RPMI8226 (cell line): ENCODE measurements around the gene NME7.
"Not testable (repeated sequence)": the region's sequence is repeated elsewhere in the genome, so short reads cannot be mapped to it uniquely, and the experiment has no call there.

Experiments used
- DNase-seq: peaks from one replicate; pipeline ENCODE4 v3.0.0-alpha.2; 2015

Gene NME7

DNA sequence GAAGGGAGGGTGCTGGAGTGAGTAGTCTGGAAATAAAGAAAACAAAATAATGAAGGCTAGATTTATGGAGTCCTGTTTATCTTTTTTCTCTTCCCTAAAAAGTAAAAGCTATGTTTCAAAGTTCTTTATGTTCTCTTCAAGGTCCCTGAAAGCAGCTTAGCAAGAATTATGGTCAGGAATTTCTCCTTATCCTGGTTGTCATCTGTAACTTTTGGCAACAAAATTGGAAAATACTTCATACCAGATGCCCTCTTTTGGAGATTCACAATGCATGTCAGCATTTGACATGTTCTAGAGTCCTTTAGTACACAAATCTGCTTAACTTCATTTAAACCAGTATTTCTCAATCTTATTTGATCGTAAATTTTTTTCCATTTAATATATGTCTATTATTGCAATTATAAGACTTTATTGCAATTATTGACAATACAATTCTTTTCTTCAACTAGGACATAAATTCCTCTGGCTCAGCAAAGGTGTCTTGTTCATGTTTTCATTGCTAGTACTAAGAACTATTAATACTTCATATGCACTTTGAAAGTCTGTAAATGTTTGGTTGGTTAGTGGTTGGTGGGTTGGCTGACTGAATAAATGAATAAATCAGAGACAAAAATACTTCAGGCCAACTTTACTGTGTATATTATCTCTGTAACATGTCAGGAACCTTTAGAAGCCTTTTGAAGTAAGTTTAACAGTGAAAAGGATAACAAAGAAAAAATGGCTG, 159.6 kb downstream of the NME7 start:
- no peak for DNase-seq

DNA sequence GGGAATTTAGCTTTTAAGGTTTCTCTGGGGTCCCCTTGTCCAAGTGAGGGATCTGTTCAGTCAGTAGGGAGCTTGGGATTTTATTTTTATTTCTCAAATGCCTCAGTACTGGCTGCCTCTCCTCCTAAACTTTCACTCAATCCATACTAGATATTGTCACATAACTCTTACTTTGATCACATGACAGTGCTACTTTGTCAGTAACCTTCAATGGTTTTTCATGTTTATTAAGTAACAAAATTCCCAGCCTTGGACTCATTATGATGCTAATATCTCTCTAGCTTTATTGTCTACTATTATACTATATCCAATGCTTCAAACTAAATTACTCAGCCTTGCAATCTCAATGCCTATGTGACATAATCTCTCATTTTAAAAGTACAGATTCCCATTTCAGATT, 163.4 kb downstream of the NME7 start:
- no peak for DNase-seq

DNA sequence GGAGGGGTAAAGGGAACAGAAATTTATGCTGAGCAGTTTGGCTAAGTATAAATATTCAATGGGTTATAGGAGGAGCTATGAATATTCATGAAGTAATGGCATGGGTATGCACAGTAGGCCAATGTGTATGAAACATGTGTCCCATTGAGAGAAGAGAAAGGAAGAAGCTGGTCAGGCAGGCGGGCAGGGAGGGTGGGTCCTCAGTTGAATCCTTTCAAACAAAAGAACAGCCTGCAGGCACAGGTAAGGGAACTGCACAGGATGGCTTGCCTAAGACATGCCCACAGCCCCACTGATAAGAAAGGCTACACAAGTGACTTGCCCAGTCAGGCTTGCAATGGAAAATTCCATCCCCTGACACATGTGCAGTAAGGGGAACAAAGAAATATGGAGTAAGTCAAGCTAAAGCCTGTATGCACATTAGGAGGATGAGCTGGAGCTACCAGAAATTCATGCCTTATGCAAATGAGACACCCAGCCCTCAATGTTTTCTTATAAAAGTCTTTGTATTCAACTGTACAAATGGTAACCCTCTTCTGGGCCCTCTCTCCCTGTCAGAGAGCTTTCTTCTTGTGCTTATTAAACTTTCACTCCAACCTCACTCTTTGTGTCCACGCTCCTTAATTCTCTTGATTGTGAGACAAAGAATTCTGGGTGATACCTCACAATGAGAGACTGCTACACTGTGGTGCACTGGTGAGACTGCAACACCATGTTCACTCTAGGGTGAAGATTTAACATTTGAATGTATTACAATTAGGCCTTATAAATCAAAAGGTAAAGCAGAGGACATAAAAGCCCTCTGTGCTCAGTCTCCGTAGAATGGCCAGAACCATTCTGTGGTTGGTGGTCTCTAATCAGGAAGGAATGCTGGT, 164.6 kb downstream of the NME7 start:
- no peak for DNase-seq

DNA sequence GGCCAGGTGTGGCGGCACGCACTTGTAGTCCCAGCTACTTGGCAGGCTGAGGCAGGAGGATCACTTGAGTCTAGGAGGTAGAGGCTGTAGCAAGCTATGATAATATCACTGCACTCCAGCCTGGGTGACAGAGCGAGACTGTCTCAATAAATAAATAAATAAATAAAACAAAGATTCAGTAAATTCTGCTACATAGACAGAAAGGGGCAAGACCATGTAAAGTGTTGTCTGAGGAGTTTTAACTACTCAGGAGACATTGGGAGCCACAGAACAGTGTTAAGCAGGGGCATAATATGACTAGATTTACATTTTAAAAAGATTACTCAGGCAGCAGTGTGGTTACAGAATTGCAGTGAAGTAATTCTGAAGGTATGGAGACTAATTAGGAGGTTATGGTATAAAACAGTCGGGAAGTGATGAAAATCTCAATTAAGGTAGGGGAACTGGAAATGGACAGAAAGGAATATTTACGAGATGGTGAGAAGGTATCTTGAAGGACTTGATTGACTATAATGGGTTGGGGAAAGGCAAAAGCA, 166.4 kb downstream of the NME7 start:
- no peak for DNase-seq

DNA sequence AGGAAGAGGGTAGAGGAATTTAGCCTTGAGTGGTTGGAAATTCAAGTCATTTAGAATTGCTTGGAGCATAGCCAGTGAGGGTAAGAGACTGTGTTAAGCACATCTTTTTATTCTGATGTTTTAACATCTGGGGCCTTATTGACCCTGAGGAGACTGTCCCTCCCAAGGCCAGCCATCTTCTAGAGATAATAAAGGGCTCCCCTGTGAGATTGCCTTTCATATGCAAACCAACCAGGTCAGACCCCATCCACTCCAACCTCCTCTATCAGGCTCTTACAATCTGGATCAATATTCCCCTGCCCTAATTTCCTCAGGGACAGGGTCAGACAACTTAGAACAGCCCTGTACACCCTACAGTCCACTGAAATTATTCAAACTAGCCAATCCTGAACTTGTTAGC, 167.3 kb downstream of the NME7 start:
- no peak for DNase-seq

DNA sequence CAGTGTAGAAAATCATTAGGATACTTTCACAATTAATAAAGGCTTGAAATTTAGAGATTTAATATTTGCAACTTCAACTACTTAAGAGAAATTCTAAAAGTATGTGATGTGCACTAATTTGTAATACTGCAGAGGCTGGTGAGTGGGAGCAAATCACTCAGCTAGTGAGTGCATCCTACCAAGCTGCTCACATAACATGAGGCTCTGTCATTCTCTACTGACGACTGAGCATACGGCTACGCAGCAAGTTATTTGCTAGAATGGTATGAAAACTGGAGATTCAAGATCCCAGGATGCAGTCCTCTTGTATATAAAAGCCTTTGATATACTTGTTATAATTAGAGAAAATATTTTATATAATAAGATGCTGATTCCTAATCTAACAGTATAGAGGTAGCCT, 171.0 kb downstream of the NME7 start:
- DNase-seq: no peak

DNA sequence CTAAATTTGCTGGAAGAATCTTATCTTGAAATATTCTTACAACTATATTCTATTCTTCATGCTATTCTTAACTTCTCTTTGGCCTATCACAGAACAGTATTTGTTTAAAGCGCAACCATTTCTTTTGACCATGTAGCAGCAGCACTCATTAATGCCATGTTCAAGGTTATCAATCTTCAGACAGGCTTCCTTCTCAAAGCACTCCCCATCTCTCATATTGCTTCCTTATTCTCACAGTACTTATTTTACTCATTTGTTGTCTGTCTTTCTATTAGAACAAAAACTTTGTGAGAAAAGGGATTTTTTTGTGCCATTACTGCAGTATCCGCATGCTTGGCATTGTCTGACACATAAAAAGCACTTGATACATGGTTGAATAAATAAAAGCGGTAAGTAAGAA, 171.4 kb downstream of the NME7 start:
- DNase-seq: no peak

DNA sequence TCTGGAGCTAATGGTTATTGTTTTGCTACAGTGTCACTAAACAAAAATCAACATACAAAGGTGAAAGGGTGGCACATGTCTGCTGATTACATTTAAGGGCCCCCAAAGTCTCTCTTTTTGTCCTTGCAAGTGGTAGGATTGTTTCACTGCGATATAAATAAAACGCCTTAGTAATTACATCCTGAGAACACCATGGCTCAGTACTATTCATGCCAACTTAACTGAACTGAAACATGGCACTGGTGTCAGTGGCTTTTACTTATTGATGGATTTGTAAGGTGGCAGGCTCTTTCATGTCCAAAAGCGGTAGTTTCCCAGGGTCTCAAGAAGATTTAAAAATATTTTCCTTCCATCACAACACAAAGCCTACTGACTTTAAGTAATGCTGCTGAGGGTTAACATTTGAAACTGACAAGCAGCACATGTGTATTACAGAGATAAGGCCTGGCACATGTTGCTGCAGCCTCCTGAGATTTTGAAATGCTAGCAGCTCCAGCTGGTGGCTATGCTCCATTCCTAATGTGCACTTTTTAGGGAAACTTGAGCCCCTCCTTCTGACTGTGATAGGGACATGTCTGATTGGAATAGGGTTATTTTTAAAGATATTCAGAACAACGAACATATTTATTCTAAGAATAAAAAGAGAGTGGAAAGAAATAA, 174.3 kb downstream of the NME7 start:
- DNase-seq: no peak

DNA sequence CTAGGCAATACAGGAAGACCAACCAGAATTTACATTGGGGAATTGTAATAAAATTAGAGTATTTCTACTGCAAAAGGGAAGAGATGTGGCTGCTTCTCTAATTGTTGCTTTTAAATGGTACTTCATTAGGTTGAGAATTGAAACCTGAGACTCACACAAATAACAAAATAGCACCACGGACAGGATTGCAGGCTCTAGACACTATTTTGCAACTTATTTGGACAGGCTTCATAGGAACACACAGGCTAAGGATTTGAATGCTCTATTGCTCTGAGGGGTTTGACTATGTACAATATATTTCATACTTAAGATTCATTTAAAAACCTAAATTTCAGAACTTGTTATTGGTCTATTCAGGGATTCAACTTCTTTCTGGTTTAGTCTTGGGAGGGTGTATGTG, 181.5 kb downstream of the NME7 start:
- DNase-seq: no peak

DNA sequence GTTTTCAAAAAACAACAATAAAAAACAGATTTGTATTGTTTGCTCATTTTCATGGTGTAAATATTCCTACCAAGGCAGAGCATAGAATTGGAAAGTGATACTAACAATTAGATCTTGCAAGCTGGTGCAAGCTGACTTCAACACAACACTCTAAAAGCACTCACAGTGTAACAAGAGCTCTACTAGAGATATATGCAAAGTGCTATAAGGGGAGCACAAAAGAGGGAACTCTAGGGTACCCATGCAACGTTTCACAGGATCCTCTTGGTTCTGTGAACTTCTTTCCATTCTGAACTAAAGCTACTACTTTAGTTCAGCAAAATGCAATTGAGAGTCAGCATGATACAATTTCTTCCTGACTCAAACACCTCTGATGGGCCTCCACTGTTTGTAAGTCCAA, 182.8 kb downstream of the NME7 start:
- no peak for DNase-seq

DNA sequence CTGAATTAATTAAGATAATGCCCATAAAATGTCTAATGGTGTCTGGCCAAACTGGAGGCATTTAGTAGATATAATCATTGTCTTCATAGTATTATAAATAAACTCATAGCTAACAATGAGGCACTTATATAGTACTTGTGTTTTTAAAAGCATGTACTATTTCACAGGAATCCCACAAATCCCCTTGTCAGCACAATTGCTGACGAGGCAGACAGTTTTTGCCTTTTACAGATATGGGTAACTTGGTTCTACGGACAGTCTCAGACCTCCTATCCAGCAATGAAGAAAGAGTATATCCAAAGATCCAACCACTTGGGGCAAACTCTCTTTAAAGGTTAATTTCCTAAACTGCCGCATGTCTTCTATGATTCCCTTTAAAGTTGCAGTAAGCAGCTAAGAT, 187.4 kb downstream of the NME7 start:
- DNase-seq: no peak

DNA sequence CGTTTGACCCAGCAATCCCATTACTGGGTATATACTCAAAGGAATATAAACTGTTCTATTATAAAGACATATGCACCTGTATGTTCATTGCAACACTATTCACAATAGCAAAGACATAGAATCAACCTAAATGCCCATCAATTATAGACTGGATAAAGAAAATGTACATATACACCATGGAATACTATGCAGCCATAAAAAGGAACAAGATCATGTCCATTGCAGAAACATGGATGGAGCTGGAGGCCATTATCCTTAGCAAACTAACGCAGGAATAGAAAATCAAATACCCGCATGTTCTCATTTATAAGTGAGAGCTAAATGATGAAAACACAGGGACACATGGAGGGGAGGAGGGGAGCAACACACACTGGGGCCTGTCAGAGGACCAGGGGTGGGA, 188.2 kb downstream of the NME7 start:
- DNase-seq: not testable (repeated sequence)

DNA sequence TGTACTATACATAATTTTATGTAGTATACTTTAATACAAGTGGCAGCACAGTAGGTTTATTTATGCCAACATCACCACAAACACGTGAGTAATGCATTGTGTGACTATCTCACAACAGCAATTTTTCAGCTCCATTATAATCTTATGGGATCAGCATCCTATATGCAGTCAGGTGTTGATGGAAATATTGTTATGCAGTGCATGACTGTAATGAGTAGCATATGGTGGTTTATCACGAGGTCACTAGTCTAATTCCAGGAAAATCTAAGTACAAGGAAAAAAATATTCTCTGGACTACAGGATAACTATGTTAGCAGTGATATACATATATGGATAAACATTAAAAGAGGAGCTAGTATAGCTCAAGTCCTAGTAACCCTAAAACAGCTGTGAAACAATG, 192.1 kb downstream of the NME7 start:
- no peak for DNase-seq

DNA sequence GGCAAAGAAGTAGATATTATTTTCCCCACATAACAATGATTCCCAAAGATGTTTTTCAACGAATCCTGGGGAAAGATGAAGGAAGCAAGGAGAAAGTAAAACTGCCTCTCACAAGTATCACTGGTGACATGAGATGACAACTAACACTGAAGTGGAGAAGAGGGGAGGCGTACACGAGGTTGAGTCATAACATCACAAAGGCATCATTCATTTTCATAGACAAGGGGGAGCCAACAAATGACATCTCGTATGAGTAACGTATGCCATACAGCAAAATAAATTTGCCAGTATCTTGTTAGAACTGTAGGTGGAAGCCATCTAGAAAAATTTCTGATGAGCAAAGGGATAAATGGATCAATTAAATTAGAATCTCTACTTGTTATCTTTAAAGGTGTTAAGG, 204.5 kb downstream of the NME7 start:
- no peak for DNase-seq

DNA sequence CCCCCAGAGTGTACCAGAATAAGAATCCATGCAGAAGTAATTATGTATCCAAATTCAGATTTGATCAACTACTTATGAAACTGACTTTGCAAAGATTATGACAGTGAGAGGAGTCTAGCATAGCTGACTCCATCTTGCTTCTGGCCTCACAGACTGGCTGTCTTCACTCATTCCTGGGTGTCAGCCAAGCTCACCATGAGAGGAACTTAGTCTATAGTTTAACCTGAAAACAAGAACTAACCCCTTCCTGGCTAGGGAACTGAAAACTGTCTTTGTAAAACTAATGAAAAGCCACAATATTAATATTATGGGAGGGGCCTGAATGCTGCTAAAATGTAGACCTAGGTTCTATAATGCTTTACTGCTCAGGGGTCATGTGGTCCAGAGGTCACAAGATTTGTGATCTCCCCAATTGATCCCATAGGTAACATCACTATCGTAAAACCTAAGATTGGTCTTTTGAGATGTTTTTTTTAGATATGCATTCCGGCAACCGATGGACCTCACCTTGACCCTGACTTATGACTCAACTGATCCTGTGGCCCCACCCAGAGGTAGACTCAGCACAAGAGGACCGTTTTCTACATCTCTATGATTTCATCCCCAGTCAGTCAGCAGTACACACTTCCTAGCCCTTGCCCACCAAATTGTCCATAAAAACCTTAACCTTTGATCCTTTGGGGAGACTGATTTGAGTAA, 206.0 kb downstream of the NME7 start:
- DNase-seq: peak; percentile 69

DNA sequence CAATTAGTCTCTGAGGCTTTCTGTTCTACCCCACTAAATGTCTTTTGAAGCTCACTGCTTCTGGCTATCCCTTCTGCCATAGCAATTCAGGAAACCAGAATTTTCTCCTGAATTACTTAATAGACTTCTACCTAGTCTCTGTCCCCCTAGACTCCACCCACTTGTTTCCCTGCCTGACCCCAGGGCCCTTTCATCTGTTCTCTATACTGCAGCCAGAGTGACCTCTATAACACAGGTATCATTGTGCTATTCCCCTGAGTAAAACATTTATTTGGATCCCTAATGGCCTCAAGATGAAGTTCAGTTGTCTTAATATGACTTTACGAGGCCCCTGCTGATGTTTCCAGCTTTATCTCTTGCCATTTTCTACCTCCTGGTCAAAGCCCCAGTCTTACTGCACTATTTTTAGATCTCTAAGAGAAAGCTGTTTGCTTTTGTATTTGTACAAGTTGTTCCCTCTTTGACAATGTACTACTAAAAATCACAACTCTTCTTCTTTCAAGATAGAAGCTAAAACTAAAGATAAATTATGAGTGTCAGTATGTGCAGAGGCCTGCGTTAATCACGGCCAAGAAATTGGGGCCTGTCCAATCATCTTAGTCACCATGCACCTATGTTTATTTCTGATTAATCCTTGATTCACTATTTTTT, 206.6 kb downstream of the NME7 start:
- DNase-seq: no peak

DNA sequence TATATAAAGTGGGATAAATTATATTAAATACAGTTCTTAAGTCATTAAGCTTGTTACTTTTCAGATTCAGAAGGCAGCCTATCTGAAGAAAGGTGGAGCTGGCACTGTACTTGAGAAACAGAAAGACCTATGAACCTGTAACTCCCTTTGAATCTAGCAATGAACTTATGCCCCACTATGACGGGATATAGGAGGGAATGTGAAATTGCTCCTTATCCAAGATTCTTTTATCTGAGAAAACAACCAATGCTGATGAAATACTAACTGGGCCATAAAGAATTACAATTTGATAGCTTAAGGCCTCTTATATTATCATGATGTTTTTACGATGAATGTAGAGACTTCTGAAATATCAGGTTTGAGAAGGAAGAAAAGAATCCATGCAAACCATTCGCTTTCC, 211.0 kb downstream of the NME7 start:
- DNase-seq: no peak

DNA sequence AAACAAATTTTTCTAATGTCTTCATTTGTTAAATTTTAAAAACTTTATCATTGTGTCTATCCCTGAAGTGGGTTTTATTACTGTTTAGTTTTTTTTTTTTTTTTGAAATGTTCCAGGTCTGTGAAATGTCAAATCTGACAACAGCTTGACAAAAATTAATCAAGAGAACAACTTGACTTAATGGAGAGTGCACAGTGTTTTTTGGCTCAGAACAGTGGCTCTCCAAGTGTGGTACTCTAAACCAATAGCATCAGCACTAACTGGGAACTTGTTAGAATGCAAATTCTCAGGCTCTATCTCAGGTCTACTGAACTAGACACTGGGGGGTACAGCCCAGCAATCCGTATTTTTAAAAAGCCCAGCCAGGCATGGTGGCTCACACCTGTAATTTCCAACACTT, 211.9 kb downstream of the NME7 start:
- no peak for DNase-seq

DNA sequence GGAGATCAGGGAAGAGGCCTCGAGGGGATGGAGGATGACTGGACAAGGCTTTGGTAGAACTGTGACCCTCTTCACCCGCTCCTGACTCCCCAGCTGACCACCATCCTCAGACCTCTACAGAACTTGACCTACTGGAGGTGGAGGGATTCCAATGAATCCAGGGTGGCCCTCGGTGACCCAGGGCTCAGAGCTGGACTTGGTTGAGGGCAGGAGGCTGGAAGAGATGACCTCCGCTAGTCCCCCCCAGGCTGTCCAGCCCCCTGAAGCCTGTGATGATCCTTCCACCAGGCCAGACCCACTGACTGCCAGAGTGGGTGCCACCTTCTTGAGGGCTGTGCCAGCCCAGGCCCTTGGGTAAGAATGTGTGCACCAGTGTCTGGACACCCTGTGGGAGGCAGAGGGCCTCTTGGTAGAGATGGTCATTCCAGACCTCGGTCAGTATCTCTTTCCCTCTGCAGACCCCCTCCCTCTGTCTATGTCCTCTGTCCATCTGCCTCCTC, 216.2 kb downstream of the NME7 start:
- no peak for DNase-seq

DNA sequence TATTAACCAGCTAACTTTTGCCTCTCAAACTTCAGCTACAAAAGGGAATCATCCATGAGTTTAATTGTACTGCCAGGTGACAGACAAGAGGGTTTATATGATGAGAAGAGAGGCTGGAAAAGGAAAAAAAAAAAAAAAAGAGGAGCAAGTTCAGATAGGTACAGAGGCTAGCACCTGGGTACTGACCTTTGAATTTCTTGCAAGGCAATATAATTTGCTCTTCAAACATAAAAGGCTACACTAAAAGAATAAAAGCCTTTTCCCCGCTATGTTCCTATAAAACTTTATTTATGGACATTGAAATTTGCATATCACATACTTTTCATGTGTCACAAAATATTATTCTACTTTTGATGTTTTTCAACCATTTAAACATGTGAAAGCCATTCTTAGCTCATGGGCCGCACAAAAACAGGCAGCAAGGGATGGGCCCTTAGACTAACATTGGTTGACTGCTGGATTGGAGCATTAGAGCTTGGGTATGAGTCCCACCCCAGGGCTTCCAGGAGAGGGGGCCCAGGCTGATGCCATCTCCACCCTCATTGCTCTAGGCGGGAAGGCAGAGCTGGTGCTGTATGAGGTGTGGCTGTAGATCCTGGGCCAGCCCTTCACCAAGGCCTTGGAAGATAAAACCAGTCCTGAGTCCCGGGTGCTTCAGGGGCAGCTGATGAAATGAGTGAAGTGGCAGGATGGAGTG, 216.8 kb downstream of the NME7 start:
- no peak for DNase-seq

DNA sequence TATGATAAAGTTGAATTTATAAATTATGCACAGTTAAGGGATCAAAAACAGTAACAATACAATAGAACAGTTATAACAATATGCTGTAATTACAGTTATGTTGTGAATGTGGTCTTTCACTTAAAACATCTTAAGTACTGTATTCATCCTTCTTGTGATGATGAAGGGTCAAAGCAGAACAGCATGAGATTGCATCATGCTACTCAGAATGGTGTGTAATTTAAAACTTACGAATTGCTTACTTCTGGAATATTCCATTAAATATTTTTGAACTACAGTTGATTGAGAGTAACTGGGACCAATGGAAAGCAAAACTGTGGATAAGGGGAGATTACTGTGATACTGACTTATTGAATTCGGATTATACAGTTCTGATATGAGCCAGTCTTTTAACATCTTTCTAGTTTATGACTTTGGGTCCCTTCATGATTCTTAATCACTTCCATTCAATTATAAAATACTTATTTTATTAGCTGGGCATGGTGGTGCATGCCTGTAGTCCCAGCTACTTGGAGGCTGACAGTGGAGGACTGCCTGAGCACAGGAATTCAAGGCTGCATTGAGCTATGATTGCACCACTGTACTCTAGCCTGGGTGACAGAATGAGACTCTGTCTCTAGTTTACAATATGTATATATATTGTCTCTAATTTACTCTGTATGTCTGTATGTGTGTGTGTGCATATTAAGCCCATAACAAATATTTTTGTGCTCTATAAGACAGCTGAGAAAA, 217.9 kb downstream of the NME7 start:
- DNase-seq: no peak
